Esophagus squamous epithelium (tissue), 4 donors: ENCODE results near the gene DBN1.

ENCODE experiments used
- POLR2A ChIP-seq, 4 donors: fragments of 450-650 bp; IDR thresholded peaks; one replicate each; pipeline ENCODE4 v1.6.1; 2017; ENCODE audit warnings: antibody characterized with exemption in 4 of 4, mild to moderate bottlenecking in 4 of 4, moderate library complexity in 3 of 4
- TF ChIP-seq, protein P1 (sequence below), 6 experiments: fragments of 450-650 bp in 4 of 6; fragments of 200-600 bp in 2 of 6; sonication (generic) in 2 of 6; IDR thresholded peaks; one replicate each; pipeline ENCODE4 v1.5.1; 2016 to 2019; ENCODE audit warnings: antibody characterized with exemption in 6 of 6, mild to moderate bottlenecking in 4 of 6, moderate library complexity in 4 of 6

DNA sequence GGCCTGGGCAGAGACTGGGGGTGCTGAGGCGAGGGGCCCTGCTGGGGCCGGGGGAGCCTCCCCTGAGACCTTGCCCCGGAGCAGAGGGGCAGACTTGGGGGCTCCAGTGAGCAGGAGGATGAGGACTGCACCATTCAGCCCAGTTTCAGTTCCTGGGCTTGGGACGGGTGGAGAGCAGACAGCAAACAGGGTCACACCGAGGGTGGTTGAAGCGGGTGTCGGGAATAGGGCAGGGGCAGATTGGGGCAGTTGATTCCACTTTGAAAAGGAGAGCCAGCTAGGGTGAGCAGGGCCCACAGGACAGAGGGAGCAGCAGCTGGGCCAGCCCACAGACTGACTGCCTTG is 42.5 kb downstream of the DBN1 start:
- TF ChIP-seq, protein P1, sequence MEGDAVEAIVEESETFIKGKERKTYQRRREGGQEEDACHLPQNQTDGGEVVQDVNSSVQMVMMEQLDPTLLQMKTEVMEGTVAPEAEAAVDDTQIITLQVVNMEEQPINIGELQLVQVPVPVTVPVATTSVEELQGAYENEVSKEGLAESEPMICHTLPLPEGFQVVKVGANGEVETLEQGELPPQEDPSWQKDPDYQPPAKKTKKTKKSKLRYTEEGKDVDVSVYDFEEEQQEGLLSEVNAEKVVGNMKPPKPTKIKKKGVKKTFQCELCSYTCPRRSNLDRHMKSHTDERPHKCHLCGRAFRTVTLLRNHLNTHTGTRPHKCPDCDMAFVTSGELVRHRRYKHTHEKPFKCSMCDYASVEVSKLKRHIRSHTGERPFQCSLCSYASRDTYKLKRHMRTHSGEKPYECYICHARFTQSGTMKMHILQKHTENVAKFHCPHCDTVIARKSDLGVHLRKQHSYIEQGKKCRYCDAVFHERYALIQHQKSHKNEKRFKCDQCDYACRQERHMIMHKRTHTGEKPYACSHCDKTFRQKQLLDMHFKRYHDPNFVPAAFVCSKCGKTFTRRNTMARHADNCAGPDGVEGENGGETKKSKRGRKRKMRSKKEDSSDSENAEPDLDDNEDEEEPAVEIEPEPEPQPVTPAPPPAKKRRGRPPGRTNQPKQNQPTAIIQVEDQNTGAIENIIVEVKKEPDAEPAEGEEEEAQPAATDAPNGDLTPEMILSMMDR (IDR thresholded peaks at IDR 0.05), result no peak
- no peak for TF ChIP-seq POLR2A (IDR thresholded peaks at IDR 0.05)
